GDM1 (cell line): Measurements from ENCODE around the gene FUT3.
"Not testable (repeated sequence)": the region's sequence is repeated elsewhere in the genome, so short reads cannot be mapped to it uniquely, and the experiment has no call there.

Experiments used
- DNase-seq: peaks from one replicate; lab custom pipeline; 2025; lab: John Stamatoyannopoulos, UW

FUT3 gene

DNA sequence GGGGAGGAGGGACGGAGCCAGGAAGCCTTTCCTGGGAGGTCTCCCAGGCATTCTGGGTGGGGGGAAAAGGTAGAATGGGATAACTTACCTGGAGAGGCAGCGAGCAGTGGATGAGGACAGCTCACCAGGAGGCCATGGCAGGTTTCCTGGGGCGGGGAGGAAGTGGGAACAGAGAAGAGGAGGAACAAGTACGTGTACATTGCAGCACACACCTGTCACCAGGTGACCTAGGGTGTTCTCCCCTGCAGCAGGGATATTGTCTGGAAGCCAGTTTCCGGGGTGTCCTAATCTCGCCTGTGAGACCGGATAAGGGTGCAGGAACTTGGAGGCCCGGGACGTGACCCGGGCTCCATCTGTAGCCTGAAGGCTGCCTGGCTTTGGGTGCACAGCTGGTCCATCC is at the start of gene FUT3:
Gene FUT3 (minus strand): TSS at position 148 of the 400 bp plus-strand sequence.
- DNase-seq: no peak

DNA sequence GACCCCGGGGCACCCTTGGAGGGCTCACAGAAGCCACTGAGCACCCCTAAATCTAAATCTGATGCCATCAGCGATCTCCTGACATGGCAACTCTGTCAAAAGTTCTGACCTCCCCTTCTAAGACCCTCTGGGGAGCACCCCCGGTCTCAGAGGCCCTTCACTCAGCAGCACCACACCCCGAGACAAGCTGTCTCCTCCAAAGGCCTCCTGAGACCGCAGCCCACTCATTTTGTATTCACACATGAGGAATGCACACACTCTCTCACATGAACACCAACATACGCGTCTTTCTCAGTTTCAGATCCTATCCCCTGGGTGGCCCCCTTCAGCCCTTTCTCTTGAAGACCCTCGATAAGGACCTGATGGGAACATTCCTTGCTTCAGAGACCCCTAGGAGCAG is 49.7 kb upstream of the FUT3 start:
- no peak for DNase-seq

DNA sequence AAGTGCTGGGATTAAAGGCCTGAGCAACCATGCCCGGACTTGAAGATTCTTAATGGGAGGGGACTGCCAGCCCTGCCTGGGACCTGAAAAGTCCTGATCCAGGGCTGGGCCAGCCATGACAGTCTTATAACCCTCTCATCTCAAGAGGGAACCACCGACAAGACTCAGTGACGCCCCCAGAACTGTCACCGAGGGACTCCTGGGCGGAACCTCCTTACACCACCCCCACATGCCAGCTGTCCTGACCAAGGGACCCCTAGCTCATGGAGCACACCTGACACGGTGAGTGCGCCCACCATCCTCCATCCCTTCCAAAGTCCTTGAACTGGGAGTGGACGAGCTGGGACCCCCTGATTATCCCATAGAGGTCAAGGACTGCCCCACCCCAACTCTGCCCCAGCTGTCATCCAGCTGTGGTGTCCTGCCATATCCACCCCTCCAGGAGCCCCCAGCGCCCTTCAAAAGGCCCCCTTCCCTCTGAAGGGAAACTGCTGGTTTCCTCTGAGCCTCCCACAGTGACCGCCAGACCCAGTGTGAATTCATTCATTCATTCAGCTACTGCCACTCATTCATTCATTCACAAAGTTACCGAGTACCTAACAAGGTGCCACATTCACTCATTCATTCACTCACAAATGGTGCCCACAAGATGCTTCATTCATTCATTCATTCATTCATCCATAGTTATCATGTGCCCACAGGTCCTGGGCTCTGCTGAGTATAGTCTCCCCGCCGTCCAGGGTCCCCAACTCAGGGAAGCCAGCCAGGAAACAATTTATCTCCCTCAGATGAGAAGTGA is 48.7 kb upstream of the FUT3 start:
- no peak for DNase-seq

DNA sequence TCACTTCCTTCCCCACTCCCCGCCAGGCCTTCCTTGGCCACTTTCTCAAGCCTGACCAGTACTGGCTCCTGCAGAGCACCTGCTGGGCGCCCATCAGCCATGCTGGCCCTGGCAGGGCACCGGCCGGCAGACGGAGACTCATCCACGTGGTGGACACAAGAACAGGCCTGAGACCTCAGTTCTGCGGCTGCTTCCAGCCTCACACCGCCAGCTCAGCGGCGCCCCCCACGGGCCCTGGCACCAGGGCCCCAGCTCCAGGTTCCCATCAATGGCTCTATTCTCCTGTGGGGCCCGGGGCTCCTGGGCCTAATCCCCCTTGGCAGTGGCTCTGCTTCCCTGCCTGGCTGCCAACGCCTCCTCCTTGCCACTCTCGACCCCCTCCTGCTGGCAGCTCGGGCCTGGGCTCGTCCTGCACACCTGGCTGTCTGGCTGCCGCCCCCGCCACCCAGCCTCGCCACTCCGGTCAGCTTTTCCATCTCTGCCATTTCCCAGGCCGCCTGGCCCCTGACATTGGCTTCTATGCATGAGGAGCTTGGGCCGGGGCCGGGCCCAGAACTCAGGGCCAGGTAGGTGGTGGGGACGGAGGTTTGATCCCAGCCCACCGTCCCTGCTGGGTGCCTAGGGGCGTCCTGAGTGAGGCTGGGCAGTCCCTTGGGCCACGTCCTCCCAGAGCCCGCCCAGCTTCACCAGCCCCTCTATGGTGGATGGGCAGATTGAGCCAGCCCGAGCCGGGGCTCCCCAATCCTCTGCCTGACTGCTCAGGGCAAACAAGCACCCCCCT is 46.1 kb upstream of the FUT3 start:
- no peak for DNase-seq

DNA sequence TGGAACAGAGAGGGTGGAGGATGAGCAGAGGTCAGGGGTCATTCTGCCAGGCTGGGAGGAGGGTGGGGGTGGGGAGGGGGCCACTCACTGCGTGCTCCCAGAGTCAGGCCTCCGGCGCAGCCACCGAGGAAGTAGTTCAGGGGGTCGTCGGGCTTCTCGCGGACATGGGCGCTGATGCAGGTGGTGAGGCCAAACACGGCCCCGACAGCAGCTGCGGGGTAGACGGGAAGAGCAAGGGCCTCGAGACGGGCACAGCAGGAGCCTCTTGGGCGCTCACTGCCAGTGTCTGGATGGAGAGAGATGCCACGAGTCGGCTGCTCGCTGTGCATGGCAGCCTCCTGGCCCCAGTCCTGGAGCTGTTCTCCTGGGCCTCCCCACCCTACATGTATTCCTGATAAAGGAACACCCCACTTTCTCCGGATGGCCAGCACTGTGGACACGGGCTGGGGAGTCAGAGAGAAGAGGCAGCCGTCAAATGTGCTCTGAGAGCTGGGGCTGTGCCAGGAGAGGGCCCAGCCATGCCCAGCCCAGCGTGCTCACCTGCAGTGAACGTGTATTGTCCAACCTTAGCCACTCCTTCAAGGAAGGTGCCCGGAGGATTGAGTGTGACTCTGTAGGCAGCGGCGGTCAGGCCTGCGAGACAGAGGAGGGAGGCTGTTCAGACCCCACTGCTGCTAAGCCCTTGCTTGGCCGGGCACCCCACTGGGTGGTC is 45.3 kb upstream of the FUT3 start:
- no peak for DNase-seq

DNA sequence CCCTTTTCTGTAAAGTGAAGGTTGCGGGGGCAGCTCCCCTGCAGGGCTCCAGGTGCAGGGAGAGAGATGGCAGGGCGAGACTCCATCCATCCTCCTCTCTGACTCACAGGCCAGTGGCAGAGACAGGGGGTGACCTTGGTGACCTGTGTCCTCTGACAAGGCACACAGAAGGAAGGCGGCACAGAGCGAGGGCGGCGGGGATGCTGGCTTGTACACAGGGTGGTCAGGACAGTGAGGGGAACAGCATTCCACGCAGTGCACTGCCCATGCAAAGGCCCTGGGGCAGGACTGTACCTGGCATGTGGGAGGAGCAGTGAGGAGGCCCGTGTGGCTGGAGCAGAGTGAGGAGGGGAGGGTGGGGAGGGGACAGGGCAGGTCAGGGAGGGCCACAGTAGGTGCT is 44.6 kb upstream of the FUT3 start:
- DNase-seq: no peak

DNA sequence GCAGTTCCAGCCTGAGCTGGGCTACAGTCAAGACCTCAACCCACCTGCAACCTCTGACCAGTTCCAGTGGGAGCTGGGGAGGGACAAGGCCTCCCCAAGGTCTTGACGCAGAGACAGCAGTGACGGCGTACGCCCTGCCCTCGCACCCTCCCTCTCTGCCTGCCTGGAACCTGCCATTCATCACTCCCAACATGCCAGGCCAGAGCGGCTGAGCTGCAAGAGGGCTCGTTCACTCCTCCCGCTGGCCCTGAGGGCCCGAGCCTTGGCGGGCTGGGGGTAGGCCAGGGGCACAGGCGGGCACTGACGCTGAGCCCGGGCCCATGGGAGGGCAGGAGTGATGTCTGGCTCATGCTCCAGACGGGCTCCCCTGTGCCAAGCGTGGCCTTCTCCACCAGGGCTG is 44.2 kb upstream of the FUT3 start:
- DNase-seq: no peak

DNA sequence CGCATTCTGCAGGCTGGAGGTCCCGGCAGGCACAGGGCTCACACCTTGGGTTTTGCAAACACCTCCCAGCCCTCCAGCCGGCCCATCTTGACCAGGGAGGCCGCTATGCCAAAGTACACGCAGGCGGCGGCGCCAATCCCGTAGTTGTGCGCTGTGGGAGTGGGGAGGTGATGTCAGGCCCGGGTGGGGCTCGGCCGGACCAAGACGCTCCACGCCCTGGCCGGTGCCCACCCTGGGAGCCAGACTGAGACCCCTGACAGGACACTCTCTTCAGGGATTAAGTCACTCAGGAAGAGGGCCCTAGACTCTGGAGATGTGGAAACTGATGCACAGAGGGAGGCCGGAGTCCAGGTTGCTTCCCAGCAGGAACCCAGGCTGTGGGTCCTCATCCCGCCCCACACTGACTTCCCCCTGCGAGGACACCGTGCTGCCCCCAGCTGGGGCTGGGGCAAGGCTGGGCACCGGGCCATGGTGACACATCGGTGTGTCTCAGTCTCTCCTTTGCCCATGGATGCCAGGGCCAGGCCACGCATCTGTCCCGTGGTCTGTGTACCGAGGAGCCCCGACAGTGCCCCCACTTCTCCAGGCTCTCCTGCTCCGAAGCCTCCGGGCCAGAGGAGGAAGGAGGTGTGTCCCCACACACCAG is 43.6 kb upstream of the FUT3 start:
- DNase-seq: no peak

DNA sequence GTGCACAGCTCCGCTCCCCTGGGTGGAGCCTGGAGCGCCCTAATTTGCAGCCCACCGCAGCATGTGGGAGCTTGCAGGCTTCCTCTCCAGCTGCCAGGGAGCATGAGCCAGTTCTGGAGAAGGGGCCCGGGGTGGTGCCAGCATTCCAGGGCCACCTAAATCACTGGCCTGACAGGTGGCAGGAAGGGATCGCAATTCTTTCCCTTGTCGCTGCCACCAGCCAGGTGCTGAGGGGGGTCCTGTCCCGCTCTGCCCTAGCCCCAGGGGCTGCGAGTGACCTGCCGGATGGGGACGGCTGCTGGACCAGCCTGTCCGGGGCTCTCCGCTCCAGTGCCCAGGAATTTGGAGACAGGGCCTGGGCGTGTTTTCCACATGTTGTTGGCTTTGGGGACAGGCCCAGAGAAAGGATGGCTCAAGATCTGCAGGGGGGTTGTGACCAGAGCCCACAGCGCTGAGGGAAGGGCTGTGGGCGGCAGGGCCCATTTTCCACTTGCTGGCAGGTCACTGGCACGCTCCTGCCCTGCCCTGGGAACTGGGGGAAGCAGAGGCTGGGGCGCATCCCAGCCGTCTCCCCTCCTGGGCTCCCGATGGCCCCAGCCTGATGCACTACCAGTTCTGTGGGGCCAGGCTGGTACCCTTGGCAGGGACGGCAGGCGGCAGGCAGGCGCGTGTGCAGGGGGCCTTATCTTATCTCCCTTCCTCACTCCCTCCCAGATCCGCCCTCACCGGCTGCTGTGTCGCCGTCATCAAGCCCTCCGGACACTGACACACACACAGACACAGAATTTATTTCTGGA is 42.9 kb upstream of the FUT3 start:
- no peak for DNase-seq

DNA sequence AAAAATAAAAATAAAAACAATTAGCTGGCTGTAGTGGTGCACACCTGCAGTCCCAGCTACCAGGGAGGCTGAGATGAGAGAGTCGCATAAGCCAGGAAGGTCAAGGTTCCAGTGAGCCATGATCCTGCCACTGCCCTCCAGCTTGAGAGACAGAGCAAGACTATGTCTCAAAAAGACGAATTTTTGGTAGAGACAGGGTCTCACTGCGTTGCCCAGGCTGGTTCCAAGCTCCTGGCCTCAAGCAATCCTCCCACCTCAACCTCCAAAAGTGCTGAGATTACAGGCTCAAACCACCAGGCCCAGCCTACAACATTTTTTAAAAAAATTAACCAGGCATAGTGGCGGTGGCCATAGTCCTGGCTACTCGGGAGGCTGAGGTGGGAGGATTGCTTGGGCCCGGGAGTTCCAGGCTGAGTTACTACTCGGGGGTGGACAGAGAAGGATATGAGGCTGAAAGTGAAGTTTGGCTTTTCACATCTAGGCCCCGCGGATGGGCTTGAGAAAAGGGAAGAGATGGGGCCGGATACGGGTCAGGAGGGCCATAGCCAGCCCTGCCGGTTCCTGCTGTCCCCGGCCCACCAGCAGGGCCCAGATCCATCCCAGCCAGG is 42.2 kb upstream of the FUT3 start:
- DNase-seq: no peak

DNA sequence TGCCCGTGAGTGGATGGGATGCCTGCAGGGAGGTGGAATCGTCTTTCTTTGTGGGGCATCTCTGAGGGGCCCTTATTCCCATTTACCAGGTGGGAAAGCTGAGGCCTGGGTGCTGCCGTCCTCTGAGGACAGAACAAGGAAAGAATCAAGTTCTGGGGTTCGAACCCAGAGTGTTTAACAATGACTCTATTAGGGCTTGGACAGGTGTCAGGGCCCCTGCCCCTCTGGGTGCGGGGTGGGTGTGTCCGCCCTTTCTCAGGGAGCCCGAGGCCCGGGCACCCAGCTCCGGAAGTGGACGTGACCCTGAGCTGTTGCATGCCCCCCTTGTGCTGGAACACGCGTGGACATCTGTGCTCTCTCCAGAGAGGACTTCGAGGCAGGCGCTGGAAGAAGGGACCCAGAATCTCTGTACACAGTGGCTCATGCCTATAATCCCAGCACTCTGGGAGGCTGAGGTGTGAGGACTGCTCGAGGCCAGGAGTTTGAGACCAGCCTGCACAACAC is 41.6 kb upstream of the FUT3 start:
- no peak for DNase-seq

DNA sequence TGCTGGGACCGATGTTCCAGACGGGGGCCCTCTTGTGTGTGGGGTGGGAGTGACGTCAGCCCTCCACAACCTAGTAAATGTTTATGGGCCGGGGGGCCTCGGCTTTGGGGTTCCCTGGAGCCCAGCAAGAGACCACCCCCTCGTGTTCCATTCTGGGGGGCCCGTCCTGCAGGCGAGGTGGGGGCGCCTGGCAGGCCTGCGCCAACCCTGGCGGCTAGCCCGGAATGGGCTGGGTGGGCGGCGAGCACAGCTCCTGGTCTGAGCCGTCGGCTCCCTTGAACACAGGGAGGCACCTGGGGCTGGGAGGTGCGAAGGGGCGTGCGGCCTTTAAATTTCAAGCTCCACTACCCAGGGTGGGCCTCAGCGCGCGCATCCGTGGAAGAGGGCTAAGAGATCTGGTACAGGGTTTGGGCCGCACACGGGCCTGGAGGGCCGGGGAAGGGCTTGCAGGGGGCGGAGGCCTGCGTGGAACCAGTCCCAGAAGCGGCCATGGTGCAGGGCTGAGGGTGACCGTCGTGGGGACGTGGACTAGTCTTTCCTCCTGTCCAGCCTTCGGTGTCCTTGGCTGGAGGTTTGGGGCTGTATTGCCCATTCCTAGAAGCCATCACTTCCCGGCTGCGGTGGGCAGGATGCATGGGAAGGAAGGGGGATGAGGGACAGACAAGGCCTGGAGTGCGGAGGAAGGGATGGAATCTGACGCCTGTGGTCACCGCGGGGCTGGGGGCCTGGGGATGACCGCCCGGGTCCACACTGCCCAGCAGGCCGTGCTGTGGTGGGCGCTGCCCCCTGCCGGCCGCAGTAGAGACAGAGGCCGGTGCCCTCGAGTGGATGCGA is 40.9 kb upstream of the FUT3 start:
- no peak for DNase-seq

DNA sequence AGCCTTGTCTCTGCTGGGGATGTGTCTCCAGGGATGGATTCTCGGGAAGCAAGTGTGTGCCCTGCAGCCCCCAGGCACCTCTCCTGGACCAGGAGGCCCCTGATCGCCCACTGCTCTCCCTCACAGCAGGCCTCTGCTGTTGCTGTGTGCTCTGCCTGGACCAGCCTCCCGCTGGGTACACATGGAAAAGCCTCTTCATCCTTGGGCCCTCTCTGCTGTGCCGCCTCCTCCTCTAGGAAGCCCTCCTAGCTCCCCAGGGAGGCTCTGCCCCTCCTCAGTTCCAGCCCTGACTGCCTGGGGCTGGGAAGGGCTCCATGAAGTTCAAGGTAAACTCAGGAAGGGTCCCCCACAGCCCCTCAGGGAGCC is 40.3 kb upstream of the FUT3 start:
- no peak for DNase-seq

DNA sequence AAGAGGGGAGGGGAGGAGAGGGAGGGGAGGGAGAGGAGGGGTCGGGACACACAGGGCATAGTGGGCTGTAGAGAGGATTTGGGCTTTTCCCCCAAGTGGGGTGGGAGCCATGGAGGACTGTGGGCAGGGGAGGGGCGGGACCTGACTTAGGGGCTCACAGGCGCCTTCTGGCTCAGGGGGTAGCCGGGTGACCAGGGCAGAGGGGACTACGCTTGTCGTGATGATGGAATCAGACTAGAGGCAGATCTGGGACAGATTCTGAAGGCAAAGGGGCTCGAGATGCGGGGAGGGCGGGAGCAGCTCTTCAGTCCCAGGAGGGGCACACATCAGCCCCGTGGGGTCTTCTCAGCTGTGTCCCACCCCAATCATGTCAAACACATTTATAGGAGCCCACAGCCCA is 38.9 kb upstream of the FUT3 start:
- no peak for DNase-seq

DNA sequence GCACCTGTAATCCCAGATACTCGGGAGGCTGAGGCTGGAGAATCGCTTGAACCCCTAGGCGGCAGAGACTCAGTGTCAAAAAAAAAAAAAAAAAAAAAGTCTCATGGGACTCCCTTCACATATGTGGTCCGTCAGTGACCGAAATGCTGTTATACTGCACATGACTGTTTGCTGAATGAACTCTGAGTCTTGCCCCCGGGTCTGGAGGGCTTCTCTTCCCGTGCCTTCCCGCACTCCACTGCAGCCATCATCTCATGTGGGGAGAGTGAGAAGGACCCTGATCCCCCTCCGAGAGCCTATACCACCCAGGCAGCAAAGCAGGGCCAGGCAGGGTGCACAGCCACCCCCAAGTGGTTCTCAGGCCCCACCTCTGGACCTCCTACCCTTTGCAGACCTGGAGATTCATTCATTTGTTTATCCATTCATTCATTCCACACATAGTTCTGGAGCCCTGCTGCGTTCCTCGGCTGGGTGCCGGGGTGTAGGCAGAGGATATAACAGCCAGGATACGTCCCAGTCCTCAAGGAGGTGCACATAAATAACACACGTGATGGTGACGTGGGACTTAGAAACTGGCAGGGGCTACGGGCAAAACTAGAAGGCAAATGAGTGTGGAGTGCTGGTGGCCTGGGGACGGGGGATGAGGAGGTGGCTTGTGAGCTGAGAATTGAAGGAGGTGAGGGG is 38.2 kb upstream of the FUT3 start:
- DNase-seq: no peak

DNA sequence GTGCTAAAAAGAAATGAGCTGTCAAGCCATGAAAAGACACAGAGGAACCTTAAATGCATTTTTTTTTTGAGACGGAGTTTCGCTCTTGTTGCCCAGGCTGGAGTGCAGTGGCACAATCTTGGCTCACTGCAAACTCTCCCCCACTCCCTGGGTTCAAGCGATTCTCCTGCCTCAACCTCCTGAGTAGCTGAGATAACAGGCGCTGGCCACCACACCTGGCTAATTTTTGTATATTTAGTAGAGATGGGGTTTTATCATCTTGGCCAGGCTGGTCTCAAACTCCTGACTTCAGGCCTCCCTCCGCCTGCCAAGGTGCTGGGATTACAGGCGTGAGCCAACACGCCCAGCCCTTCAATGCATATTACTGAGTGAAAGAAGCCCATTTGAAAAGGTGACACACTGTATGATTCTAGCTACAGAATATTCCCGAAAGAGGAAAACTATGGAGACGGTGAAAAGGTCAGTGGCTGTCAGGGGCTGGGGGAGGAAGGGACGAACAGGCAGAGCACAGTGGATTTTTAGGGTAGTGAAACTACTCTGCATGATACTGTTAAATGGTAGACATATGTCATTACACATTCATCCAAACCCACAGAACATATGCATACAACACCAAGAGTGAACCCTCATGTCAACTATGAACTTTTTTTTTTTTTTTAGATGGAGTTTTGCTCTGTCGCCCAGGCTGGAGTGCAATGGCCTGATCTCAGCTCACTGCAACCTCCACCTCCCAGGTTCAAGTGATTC is 33.0 kb upstream of the FUT3 start:
- DNase-seq: not testable (repeated sequence)

DNA sequence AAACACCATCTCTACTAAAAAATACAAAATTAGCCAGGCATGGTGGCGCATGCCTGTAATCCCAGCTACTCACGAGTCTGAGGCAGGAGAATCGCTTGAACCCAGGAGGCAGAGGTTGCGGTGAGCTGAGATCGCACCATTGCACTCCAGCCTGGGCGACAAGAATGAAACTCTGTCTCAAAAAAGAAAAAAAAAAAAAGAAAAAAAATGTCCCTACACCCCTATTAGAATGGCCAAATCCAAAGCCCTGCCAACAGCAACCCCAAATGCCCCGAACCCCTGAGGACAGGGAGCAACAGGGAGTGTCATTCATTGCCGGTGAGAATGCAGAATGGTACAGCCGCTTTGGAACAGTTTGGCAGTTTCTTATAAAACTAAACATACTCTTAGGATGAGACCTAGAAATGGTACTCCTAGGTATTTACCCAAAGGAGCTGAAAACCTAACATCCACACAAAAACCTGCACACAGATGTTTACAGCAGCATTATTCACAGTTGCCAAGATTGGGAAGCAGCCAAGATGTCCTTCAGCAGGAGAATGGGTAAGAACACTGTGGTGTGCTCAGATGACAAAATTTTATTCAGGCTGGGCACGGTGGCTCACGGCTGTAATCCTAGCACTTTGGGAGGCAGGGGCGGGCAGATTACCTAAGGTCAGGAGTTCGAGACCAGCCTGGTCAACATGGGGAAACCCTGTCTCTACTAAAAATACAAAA is 32.1 kb upstream of the FUT3 start:
- DNase-seq: not testable (repeated sequence)

DNA sequence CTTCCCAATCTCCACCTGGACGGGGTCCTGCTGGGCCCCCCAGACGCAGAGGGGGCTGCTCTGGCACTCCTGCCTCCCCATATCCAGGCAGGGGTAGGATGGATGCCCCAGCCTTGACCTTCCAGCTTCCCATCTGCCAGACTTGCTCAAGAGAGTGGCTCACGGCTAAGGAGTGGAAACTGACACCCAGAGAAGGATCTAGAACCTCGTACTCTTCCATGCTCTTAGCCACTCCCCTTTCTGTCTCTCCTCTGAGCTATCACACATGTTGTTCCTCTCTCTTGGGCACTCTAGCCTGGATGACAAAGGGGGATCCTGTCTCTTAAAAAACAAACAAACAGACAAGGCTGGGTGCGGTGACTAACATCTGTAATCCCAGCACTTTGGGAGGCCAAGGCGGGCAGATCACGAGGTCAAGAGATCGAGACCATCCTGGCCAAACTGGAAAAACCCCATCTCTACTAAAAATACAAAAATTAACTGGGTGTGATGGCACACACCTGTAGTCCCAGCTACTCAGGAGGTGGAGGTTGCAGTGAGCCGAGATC is 31.2 kb upstream of the FUT3 start:
- DNase-seq: no peak
